Activated CD8-positive, alpha-beta memory T cell treated with anti-CD3 and anti-CD28 coated beads, Interleukin-2, amount 50 U/mL, for 1 hour (primary cell): ENCODE data around the gene PLAAT3.
"Not testable (repeated sequence)": the region's sequence is repeated elsewhere in the genome, so short reads cannot be mapped to it uniquely, and the experiment has no call there.

ENCODE experiments used
- DNase-seq: peaks from one replicate; pipeline ENCODE4 v3.0.0-alpha.2; 2020; ENCODE audit errors: extremely low read depth

The PLAAT3 gene

DNA sequence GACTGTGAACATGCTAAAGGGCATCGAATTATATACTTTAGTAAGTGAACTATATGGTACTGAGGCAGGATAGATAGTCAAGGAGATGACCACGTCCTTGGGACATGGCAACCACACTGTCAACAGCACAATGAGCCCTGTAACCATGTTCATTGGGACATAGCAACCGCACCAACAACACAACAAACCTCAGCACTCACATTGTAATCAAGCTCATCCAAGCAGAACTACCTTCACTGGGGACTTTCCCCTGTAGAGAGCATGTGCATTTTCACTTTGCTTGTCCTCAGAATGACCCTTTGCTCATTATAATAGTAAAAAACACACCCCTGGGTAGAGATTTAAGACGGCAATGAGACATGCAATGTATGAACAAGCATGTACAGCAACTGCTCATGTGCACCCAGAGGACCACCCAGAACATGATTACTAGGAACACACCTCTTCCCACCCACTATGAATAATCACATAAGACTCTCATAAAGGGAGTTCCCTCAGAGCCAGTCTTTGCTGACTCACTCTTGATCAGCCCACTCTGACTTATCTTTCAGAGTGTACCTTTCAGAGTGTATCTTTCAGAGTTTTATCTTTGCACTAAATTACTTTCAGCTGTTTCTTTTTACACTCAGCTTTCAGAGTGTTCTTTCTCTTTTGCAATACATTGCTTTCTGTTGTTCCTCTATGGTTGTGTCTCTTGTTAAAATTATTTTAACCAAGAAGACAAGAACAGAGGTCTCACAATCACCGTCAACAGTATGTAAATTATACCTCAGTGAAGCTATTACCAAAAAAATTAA is 47.0 kb downstream of the PLAAT3 start:
- peak; percentile 36 for DNase-seq

DNA sequence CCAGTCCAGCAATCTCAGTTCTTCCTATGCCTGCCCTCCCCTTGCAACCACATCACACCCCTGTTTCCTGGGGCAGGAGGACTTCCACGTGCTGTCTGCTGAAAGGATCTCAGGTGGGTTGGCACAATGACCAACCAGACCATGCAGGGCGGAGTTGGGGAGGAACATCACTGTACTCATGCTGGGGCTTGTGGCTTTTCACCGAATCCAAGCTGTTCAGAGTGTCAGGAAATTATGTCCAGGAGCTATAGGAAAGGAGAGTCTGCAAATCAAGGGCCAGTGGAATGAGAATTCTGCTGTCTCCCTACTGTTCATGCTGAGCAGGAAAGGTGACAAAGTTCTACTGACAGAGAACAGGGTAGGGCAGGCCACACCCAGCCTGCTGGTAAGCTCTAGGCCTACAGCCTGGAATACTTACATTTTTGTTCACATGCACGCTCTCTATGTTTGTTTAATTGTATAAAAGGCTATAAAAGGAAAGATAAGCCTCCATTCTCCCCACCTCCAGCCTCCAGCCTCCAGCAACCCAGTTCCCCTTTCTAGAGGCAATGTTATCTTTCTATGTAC is 49.4 kb downstream of the PLAAT3 start:
- DNase-seq: no peak

DNA sequence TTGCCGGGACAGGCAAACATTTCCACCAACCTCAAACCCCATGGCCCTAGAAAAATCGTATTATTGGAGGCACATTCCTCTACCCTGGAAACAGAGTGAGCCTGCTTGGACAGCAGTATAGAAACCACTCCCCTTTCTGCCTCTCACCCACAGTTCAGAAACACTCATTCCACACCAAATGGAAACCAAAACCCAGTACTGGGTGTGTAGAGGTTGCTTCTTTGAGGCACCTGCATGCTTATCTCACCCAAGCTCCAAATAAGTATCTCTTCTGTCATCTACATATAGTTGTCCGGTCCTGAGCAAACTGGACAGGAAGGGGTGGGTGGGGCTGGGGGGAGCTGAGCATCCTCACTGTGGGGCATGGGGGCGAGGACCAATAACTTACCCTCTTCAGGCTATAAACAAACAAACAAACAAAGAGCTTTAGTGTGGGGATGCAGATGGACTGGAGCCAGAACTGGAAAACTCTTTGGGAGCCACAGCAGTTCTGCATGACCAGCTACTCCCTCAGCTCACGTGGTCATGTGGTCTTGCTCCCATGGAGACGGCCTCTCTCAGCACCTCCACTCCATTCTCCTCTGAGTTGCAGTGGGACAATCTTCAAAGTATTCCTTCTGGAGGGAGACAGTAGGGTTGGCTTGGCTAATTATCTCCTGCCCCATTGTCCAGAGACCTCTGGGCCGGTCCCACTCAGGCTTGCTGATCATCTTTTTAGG is 50.0 kb downstream of the PLAAT3 start:
- DNase-seq: no peak

DNA sequence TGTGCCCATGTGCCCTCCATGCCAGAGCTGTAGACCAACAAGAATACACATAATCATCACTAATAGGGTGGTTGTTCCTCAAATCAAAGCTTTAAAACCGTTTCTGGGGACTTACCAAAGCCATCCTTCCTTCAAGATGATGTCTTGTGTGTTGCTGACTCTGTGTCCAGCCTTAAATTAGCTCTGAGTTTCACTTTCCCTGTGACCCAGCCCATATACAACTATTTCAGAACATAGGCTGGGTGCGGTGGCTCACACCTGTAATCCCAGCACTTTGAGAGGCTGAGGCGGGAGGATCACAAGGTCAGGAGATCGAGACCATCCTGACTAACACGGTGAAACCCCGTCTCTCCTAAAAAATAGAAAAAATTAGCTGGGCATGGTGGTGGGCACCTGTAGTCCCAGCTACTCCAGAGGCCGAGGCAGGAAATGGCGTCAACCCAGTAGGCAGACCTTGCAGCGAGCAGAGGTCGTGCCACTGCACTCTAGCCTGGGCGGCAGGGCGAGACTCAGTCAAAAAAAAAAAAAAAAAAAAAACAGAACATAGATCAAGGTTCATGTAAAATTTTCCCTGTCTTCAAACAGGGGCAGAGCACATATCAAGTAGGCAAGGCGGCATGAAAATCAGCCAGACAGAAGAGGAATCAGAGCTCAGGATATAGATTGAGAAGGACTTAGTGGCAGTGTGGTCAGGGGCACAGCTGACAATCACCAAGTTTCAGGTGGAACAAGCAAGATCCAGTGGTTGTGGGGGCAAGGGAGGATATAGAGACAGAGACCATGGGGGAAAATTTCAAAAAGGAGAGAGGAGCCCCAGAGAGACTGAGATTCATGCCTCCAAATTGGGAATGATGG is 50.8 kb downstream of the PLAAT3 start, which contains the start of gene PLAAT2:
PLAAT2 (minus strand) TSS at position 179 of the 855 bp plus-strand sequence; CDS start at position 124, 55 bp downstream.
- no peak for DNase-seq

DNA sequence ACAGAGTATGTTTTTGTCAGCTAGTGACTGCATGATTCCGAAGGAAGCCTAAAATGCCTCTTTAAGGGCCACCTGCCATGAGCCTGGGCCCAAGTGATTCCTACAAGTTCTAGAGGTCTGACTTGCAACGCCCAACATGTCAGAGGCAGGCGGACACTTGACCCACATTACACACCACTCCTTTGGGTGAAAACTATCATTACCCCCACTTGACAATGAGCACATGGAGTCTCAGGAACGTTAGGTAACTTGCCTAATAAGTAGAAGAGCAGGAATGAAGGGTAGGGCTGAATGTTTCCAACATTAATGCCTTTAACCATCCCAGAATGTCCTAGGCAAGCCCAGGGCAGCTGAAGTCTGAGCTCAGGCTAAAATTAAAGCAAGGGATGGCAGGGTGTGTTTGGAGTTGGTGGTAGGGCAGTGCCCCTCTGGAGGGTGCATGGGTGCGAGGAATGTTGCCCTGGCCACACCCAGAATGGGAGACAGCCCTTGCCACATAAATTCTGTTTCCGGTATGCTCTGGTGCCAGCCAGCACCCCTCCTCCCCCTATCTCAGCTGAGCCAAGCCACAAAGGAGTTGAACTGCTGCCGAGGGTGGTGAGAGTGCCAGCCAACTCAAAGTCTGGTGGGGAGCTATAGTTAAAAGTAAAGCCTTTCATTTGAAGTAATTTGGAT is 53.6 kb downstream of the PLAAT3 start:
- DNase-seq: no peak

DNA sequence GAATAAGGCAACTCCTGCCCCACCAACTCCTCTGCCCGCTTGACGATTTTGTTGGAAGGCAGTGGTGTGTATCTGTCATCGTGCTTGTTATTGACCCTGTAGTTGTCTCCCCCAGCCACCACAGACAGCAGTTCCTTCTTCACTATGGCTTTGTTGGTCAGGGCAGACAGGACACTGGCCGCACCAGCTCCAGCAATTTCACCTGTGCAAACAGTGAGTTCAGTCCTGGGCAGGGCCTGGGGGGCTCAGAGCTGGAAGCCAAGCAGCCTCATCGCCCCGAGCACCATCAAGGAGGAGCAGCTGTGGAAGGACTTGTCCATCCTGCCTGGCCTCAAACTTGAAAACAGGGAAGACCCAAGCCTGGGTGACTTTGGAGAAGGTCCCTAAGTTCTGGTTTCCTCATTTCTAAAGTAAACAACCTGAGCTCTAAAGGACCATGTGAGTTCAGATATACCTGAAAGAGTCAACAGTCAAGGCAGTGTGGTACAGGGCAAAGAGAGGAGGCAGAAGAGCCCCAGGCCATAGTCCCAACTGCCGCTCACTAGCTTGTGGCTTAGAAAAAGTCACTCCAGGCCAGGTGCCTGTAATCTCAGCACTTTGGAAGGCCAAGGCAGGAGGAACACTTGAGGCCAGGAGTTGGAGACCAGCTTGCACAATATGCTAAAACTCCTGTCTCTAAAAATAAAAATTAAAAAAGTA is 55.6 kb downstream of the PLAAT3 start:
- DNase-seq: no peak

DNA sequence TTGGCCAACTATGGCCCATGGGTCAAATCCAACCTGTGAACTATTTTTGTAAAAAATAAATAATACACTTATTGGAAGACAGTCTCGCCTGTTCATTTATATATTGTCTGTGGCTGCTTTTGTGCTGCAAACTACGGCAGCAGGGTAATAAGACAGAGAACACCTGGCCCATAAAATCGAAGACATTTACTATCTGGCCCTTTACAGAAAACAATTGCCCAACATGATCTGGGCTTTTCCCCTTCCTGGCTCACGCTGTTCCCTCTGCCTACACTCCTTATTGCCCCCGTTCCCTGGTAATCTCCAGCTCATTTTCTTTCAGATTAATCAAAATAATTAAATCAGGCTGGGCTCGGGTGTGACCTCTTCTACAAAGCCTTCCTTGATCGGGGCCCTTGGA is 56.7 kb downstream of the PLAAT3 start:
- no peak for DNase-seq

DNA sequence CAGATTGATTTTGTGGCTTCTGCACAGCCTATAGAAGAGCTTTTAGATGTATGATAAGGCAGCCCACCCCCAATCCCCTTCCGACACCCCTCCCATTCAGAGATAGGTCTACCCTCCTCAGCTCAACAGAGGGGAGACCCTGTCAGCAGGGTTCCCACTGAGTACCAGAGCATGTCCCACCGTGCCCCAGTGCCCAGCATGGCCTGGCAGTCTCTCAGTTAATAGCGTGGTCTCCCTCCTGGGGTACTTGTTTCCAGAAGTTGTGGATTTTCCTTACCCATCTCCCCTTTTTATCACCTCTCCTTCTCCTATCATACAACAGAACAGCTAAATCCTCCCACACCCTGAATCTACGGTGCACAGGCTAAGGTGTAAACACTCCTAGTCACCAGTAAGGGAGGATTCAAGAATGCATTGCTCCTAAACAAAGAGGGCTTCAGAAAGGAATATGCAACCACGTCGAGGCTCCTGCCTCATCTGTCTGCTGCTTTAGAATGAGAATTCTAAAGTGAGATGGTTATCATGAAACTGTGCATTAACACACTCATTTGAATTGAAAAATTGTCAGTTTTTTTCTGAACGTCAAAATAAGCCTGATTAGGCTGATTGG is 57.7 kb downstream of the PLAAT3 start:
- no peak for DNase-seq

DNA sequence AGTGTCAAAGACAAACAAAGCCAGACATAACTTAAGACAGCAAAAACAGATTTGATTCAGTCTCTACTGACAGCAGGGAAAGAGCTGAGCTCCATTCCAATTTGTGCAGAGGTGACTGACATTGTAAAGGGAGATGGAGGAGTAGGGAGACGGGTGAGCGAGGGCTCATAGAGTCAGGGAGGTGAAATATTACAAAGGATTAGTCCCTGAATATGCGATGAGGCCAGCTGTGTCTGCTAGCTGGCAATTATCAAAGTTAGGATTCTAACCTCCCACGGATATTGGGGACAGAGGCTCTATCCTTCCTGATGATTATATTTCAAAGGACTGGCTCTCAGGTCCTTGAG is 59.4 kb downstream of the PLAAT3 start:
- DNase-seq: no peak

DNA sequence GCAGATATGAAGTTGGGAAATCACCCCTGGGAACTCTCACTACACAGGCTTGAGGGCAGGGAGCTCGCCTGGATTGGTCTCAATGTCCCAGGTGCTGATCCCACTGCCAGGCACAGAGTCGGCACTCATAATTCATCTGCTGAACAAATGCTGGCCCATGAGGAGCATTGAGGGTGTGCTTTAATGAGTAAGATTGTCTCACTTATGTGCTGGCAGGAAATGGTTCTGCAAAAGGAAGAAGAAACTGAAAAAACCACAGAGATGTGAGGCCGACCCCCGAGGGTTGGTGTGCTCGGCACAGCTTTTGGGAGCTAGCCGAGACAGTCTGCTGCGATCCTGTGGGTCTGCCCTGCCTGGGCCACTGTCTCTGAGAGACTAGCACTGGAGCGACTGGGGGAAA is 60.5 kb downstream of the PLAAT3 start:
- DNase-seq: peak; percentile 42

DNA sequence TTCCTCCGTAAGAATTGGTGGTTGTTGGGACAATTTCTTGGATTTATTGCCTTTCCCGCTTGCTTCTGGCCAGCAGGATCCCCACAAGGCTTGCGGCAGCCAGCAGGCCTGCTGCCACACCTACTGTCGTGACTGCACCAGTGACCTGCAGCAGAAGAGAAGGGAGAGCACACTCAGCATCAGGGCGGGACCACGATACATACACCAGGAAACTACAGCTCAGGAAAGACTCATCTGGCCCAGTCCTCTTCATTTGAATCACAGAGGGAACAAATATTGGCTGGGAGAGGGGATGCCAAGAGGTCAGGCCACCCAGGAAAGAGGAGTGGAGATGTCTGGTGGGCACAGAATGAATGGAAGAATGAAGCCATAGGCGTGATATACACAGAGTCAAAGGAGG is 61.3 kb downstream of the PLAAT3 start:
- DNase-seq: no peak

DNA sequence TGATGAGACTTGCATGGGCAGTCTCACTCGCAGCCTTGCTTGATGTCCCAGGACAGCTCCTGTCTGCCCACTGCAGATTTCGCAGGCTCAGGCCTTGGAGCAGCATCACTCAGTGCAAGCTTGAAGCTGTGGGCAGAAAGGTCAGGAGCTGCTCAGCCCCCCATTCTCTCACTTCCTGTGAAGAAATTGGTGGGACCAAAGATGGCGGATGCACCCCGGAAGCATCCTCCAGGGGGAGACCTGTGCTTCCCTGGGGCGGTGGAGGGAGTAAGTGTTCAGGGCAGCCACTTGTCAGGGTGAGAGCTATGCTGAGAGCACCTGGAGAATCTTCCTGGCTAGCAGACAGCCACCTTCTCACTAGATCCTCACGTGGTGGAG is 62.4 kb downstream of the PLAAT3 start:
- no peak for DNase-seq

DNA sequence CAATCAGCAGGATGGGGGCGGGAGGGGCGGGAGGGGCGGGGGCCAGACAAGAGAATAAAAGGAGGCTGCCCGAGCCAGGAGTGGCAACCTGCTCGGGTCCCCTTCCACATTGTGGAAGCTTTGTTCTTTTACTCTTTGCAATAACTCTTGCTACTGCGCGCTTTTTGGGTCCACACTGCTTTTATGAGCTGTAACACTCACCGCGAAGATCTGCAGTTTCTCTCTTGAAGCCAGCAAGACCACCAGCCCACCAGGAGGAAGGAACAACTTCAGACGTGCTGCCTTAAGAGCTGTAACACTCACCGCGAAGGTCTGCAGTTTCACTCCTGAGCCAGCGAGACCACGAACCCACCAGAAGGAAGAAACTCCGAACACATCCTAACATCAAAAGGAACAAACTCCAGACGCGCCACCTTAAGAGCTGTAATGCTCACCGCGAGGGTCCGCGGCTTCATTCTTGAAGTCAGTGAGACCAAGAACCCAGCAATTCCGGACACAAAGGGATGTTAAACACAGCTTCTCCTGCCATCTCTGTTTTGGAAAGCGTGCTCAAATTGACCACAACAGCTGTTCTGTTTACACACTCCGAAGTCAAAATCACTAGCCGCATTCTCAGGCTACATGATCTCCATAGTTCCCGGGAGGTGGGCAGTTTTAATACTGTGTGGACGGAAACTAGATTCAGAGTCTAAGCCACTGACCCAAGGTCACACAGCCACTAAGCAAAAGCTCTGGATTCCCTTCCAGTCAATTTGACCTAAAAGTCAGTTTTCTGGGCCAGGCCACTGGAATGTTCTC is 62.9 kb downstream of the PLAAT3 start:
- no peak for DNase-seq

DNA sequence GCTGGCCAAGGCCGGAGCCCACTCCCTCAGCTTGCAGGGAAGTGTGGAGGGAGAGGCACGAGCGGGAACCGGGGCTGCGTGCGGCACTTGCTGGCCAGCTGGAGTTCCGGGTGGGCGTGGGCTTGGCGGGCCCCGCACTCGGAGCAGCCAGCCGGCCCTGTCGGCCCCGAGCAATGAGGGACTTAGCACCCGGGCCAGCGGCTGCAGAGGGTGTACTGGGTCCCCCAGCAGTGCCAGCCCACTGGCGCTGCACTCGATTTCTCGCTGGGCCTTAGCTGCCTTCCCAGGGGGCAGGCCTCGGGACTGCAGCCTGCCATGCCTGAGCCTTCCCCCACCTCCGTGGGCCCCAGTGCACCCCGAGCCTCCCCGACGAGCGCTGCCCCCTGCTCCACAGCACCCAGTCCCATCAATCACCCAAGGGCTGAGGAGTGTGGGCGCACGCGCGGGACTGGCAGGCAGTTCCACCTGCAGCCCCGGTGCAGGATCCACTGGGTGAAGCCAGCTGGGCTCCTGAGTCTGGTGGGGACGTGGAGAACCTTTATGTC is 64.0 kb downstream of the PLAAT3 start:
- DNase-seq: not testable (repeated sequence)

DNA sequence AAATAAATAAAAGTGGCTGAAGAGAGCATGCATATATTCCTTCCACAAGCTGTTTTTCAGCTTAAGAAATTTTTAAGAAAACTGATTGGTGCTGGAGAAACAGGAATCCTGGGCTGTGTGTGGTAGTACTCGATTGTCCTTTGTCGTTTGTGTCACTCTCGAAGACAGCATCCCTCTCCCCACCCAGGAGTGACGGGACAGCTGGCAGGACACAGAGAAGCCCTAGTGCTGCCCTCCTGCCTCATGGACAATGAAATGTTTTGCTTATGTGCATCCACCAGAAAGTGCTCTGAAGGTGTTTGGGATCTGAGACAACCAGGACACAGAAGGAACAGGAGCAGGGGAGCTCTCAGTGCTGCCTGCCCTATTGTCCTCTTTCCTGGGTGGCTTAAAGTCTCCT is 64.8 kb downstream of the PLAAT3 start:
- no peak for DNase-seq

DNA sequence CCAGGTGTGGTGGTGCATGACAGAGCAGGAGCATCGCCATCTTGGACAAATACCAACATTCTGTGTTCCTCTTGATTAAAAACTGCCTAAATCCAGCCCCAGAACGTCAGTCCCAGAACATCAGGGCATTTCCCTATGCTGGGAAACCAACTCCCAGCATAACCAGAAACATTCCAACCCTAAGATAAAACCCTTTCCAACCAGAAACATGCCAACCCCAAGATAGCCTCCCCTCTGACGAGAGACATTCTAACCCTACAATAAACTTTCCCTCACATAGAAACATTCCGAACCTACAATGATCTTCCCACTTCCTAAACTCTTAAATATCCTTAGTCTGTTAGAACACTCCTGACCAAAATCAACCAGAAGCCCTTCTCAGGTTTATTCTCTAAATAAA is 66.1 kb downstream of the PLAAT3 start:
- DNase-seq: no peak

DNA sequence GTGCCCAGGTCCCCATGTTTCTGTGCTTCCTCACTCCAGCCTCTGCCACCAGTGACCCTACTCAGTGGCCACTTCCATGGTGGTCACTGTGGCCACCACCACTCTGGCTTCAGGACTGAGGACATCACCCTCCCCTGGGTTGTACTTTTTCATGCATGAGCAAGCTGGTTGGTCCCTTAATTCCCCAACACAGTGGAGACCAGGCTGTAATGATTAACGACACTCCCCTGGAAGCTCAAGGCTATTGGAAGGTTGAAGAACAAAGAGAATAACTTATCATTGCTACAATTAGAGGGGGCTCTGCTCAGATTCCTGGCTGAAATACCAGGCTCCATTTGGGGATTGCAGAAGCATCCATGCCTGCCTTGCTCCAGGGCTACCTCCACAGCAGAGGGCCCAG is 67.2 kb downstream of the PLAAT3 start:
- DNase-seq: no peak

DNA sequence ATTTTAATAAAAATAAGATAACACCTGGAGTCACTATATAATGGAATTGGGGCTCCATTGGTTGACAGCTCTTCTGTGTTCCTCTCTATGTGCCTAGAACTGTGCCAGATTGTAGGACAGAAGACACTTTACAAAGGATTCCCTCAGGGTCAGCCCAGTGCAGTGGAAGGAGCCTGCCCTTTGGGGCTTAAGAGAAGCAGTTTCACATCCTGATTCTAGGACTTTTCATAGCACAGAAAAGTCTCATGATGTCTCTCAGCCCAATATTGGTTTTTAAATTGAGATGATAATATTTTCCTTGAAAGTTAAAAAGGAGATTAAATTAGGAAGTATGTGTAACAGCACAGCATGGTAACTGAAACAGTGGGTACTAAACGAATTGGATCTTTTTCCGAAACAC is 70.5 kb downstream of the PLAAT3 start:
- DNase-seq: no peak

DNA sequence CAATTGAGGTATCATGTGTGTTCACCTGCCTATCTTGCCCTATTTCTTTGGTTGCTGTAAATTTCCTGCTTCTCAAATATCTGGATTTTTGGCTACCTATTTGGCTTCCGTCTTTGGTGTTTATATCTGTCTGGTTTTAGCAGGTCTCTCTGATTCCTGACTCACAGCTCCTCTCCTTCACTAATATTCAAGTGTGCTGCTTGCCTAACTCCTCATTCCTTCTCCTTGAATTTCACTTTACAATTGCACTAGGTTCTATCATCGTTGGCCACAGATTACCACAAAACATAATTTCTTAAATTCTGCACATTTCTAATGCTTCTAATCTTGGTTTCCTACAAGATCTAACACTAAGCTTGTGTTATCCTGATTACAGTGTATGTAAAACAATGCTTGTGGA is 71.7 kb downstream of the PLAAT3 start:
- DNase-seq: not testable (repeated sequence)
